GM19372 (cell line): ENCODE measurements around the gene TSEN34.
"Not testable (repeated sequence)": the region's sequence is repeated elsewhere in the genome, so short reads cannot be mapped to it uniquely, and the experiment has no call there.

ENCODE experiments used
- ATAC-seq: cut with Tn5 transposase; IDR thresholded peaks from one replicate; pipeline ENCODE4 v1.9.1; 2021; ENCODE audit warnings: mild to moderate bottlenecking, low read depth, moderate library complexity; ENCODE audit not compliant: unreplicated experiment

TSEN34 gene

GRCh38 chr19:54229146-54229545 is 38.0 kb downstream of the TSEN34 start:
- ATAC-seq, result no peak

- no peak for ATAC-seq
Observed at GRCh38 chr19:54230031-54230430, 38.9 kb downstream of the TSEN34 start.

- ATAC-seq, result no peak
Observed at GRCh38 chr19:54231077-54231931, 40.2 kb downstream of the TSEN34 start.

DNA sequence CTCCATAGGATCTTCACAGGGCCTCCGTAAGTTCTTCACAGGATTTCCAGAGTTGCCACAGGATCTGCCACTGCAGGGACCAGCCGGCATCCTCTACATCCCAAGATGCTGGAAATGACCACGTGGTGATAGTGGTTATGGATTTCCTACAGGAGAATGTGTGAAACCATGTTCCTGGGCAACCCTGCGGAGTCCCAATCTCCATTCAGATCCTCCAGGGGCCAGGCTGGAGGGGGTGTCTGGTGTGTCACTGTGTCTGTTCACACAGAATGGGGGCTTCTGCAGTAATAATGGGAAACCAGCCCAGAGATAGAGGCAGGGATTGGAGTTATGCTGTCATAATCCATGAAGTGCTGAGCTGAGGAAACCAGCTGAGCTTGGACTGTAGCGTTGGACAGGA is 42.8 kb downstream of the TSEN34 start:
- ATAC-seq, result no peak

GRCh38 chr19:54239491-54240371 is 48.6 kb downstream of the TSEN34 start:
- ATAC-seq, result not testable (repeated sequence)

DNA sequence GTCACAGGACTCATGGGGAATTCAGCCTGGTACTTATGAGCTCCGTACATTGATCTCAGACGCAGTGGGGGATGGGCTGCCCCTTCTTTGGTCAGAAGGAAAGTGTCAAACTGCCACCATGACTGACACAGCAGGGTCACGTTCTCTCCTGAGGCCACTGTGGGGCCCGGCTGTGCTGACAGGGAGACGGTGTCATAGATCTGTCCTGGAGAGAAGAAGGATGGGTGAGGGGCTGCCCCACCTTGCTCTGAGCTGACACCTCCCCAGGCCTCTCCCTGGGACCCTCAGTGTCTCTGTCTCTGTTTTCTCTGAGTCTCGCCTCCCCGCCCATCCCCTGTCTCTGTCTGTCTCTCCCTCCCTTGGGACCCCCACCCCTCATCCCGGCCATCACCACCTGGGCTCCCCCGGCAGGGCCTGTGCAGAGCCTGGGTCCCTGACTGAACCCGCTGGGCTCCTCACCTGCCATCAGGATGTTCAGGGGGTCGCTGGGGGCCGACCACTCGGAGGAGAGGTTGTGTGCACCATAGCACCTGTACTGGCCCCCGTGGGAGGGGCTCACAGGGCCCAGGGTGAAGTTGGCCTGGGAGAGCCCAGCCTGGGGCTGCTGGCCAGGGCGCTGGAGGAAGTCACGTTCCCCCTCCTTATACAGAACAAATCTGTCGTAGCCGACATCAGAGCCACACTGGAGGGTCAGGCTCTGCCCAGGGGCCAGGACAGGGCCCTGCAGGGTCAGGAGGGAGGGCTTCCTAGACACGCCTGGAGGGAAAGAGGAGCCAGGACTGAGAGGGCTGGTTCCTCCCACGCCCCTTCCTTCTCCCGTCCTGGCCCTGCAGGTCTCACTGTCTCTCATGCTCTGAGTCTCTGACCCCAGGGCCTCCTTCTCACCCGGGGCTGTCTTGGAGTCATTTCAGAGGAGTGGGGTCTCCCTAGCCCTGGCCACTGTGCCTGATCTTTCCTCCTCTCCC is 49.5 kb downstream of the TSEN34 start:
- not testable (repeated sequence) for ATAC-seq

DNA sequence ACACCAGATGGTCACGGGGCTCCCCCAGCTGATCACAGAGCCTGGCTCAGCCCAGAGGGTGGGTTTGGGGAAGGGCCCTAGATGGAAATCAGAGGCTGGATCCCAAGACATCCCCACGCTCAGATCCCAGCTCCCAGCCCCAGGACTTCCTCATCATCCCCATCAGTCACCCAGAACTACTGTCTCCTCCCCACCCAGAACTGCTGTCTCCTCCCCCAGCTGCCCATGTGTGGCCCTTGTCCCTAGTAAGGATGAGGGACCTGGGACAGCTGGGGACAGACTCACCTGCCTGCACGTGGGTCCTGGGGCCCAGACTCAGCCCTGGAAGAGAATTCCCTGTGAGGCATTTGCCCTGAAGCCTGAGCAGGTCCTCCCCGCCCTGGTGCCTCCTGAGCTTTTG is 51.1 kb downstream of the TSEN34 start:
- not testable (repeated sequence) for ATAC-seq

GRCh38 chr19:54242646-54243045 is 51.5 kb downstream of the TSEN34 start, which contains the start of gene LILRA6:
LILRA6 (minus strand) TSS chr19:54242790.
- not testable (repeated sequence) for ATAC-seq

DNA sequence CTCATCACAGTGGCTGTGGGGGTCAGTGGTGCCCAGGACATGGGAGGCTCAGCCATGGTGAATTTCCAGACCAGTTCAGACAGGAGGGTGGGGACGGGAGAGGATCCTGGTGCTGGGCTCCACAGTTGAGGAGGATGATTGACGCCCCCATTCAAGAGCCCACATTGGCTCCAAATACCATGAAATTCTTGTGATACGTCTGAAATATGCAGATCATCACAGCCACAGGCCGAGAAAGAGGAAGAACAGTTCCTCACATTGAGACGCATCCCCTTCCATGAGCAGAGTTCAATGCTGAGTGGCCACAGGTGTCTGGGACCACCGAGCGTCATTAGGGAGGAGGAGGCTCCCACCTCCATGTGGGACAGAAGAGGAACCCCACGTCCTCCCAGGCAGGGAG is 52.7 kb downstream of the TSEN34 start:
- not testable (repeated sequence) for ATAC-seq
